ENCODE data around the gene ZNF214.
"Not testable (repeated sequence)": the region's sequence is repeated elsewhere in the genome, so short reads cannot be mapped to it uniquely, and the experiment has no call there.

The ZNF214 gene

GRCh38 chr11:6991227-6991626, 28.9 kb downstream of the ZNF214 start:
- in situ Hi-C loops (cut with HindIII; ENCODE audit: low sequenced_read_pairs) = no loop called here

- in situ Hi-C loops (cut with HindIII; ENCODE audit: low sequenced_read_pairs) = no loop called here
Observed at GRCh38 chr11:6988506-6988905, 31.6 kb downstream of the ZNF214 start.

DNA sequence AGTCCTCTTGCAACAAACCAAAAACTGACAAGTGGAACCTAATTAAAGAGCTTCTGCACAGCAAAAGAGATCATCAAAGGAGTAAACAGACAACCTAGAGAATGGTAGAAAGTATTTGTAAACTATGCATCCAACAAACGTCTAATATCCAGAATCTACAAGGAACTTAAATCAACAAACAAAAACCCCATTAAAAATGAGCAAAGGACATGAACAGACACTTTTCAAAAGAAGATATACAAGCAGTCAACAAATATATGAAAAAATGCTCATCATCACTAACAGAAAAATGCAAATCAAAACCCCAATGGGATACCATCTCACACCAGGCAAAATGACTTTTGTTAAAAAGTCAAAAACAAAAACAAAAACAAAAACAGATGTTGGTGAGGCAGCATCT, 33.7 kb downstream of the ZNF214 start:
- in situ Hi-C loops (cut with HindIII; ENCODE audit: low sequenced_read_pairs) = no loop called here

- in situ Hi-C loops (cut with HindIII; ENCODE audit: low sequenced_read_pairs) = no loop called here
Observed at GRCh38 chr11:6979365-6979764, 40.8 kb downstream of the ZNF214 start.

GRCh38 chr11:6969854-6970253, 50.3 kb downstream of the ZNF214 start:
- in situ Hi-C loops (cut with HindIII; ENCODE audit: low sequenced_read_pairs) = not testable (repeated sequence)

- in situ Hi-C loops (cut with HindIII; ENCODE audit: low sequenced_read_pairs) = no loop called here
Observed at GRCh38 chr11:6968816-6969215, 51.3 kb downstream of the ZNF214 start.

- in situ Hi-C loops (cut with HindIII; ENCODE audit: low sequenced_read_pairs) = no loop called here
Observed at GRCh38 chr11:6962673-6963072, 57.5 kb downstream of the ZNF214 start.

- in situ Hi-C loops (cut with HindIII; ENCODE audit: low sequenced_read_pairs) = no loop called here
Observed at GRCh38 chr11:6962141-6962540, 58.0 kb downstream of the ZNF214 start.

DNA sequence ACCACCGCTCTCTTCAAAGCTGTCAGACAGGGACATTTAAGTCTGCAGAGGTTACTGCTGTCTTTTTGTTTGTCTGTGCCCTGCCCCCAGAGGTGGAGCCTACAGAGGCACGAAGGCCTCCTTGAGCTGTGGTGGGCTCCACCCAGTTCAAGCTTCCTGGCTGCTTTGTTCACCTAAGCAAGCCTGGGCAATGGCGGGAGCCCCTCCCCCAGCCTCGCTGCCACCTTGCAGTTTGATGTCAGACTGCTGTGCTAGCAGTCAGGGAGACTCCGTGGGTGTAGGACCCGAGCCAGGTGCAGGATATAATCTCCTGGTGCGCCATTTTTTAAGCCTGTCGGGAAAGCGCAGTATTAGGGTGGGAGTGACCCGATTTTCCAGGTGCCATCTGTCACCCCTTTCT, 65.9 kb downstream of the ZNF214 start:
- in situ Hi-C loops (cut with HindIII; ENCODE audit: low sequenced_read_pairs) = not testable (repeated sequence)
